ENCODE measurements around the gene MARCHF2.

Gene MARCHF2

GRCh38 chr19:8453616-8454015 lies 40.5 kb downstream of the MARCHF2 start:
- no peak for DNase-seq (ENCODE audit: low read depth)

- no peak for DNase-seq (ENCODE audit: low read depth)
Measured at GRCh38 chr19:8454218-8454617, 41.1 kb downstream of the MARCHF2 start.

- no peak for DNase-seq (ENCODE audit: low read depth)
Measured at GRCh38 chr19:8455018-8455417, 41.9 kb downstream of the MARCHF2 start.

GRCh38 chr19:8456064-8456463 lies 43.0 kb downstream of the MARCHF2 start:
- no peak for DNase-seq (ENCODE audit: low read depth)

GRCh38 chr19:8457209-8457608 lies 44.1 kb downstream of the MARCHF2 start:
- no peak for DNase-seq (ENCODE audit: low read depth)

- no peak for DNase-seq (ENCODE audit: low read depth)
Measured at GRCh38 chr19:8457827-8458226, 44.7 kb downstream of the MARCHF2 start.

GRCh38 chr19:8458380-8458779 lies 45.3 kb downstream of the MARCHF2 start:
- DNase-seq (ENCODE audit: low read depth), result no peak

- DNase-seq (ENCODE audit: low read depth), result no peak
Measured at GRCh38 chr19:8459095-8459494, 46.0 kb downstream of the MARCHF2 start.

GRCh38 chr19:8459520-8460270 lies 46.6 kb downstream of the MARCHF2 start:
- DNase-seq (ENCODE audit: low read depth), result no peak

- no peak for DNase-seq (ENCODE audit: low read depth)
Measured at GRCh38 chr19:8460516-8461298, 47.6 kb downstream of the MARCHF2 start.

- DNase-seq (ENCODE audit: low read depth), result no peak
Measured at GRCh38 chr19:8461376-8461775, 48.3 kb downstream of the MARCHF2 start.

- no peak for DNase-seq (ENCODE audit: low read depth)
Measured at GRCh38 chr19:8461891-8462290, 48.8 kb downstream of the MARCHF2 start.

- no peak for DNase-seq (ENCODE audit: low read depth)
Measured at GRCh38 chr19:8462571-8462970, 49.5 kb downstream of the MARCHF2 start.

GRCh38 chr19:8463365-8463764 lies 50.3 kb downstream of the MARCHF2 start:
- no peak for DNase-seq (ENCODE audit: low read depth)

GRCh38 chr19:8466018-8466417 lies 52.9 kb downstream of the MARCHF2 start:
- no peak for DNase-seq (ENCODE audit: low read depth)

GRCh38 chr19:8468124-8468523 lies 55.0 kb downstream of the MARCHF2 start:
- DNase-seq (ENCODE audit: low read depth), result no peak

GRCh38 chr19:8468761-8469373 lies 55.8 kb downstream of the MARCHF2 start:
- DNase-seq (ENCODE audit: low read depth), result no peak

GRCh38 chr19:8469613-8470368 lies 56.7 kb downstream of the MARCHF2 start:
- DNase-seq (ENCODE audit: low read depth), result no peak

GRCh38 chr19:8473648-8474476 lies 60.8 kb downstream of the MARCHF2 start:
- no peak for DNase-seq (ENCODE audit: low read depth)

- DNase-seq (ENCODE audit: low read depth), result no peak
Measured at GRCh38 chr19:8475005-8475404, 61.9 kb downstream of the MARCHF2 start.

GRCh38 chr19:8476524-8476923 lies 63.4 kb downstream of the MARCHF2 start:
- no peak for DNase-seq (ENCODE audit: low read depth)
